Measurements from ENCODE around the gene TAF11L5. TPM values are rescaled to one million over a fixed set of nuclear protein-coding genes. Genes with fewer than 3 reads are reported as not detected.
"Not testable (repeated sequence)": the region's sequence is repeated elsewhere in the genome, so short reads cannot be mapped to it uniquely, and the experiment has no call there.

Gene TAF11L5
- total RNA-seq, 1 donor from 2014 or later = not detected

DNA sequence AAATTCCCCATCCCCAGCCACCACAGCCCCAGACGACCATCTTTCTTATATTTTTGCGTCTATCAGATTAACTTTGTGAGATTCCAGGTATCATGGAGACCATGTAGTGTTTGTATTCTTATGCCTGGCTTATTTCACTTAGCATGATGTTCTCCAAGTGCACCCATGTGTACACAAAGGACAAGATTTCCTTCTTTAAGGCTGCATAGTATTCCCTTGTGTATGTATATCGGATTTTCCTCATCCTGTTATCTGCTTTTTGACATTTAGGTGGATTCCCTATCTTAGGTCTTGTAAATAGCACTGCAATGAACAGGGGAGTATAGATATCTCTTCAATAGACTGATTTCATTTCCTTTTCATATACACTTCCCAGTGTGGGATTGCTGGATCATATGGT is 32.3 kb upstream of the TAF11L5 start:
- FAIRE-seq (no peak), DNase-seq (ENCODE audit: low read depth) (no peak)
- TF ChIP-seq CTCF (IDR thresholded peaks at IDR 0.05; ENCODE audit: insufficient read depth, low read length, severe bottlenecking) = no peak
- H3K27me3 ChIP-seq (ENCODE audit: control insufficient read depth, insufficient read depth, low read length) = no peaks in the 10 kb centered on the region
- H3K4me3 ChIP-seq (ENCODE audit: low read depth, low read length) = no peak overlapping the region
- H3K36me3 ChIP-seq (ENCODE audit: control insufficient read depth, insufficient read depth, low read length) = no peaks in the 10 kb centered on the region

DNA sequence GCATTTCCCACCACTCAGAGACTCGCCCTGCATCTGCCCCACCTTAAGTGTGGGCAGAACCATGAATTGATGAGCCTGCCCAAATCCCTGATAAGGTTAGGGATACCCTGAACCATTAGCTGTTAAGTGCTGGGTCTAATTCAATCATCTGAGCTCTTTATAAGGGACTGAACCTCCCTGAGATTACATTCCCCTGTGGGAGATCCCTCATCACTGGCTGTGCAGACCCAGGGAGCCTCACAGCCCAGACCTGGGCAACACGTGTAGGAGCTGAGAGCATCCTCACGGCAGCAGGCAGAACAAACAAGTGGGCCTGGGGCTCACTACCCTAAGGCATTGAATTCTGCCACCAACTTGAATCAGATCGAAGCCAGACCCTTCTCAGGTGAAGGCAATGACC is 27.6 kb upstream of the TAF11L5 start:
- H3K36me3 ChIP-seq (ENCODE audit: control insufficient read depth, insufficient read depth, low read length) = no peaks in the 10 kb centered on the region
- no peak overlapping the region for H3K4me3 ChIP-seq (ENCODE audit: low read depth, low read length)
- FAIRE-seq (no peak), DNase-seq (ENCODE audit: low read depth) (no peak)
- no peak for TF ChIP-seq CTCF (IDR thresholded peaks at IDR 0.05; ENCODE audit: insufficient read depth, low read length, severe bottlenecking)
- H3K27me3 ChIP-seq (ENCODE audit: control insufficient read depth, insufficient read depth, low read length) = no peaks in the 10 kb centered on the region

DNA sequence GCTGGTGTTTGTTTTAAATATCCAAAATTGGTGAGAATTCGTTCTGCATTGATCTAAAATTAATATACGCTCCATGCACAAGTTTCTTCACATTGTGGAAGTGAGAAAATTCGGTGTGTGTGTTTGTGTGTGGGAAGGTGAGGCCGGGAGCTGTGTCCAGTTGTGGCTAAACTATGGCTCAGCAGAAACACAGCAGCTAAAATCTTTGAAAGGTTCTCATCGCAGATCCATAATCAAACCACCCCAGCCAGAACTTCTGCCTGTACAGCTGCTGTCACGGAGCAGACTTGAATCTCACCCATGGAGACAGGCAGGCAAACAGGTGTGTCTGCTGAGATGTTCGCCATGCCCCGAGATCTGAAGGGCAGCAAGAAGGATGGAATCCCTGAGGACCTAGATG is 27.1 kb upstream of the TAF11L5 start, which contains the start of gene TAF11L2:
Gene TAF11L2, plus strand, starts transcription at position 301 of the 400 bp plus-strand sequence.
- H3K27me3 ChIP-seq (ENCODE audit: control insufficient read depth, insufficient read depth, low read length); FAIRE-seq; H3K4me3 ChIP-seq (ENCODE audit: low read depth, low read length); H3K36me3 ChIP-seq (ENCODE audit: control insufficient read depth, insufficient read depth, low read length); DNase-seq (ENCODE audit: low read depth): not testable (repeated sequence)

DNA sequence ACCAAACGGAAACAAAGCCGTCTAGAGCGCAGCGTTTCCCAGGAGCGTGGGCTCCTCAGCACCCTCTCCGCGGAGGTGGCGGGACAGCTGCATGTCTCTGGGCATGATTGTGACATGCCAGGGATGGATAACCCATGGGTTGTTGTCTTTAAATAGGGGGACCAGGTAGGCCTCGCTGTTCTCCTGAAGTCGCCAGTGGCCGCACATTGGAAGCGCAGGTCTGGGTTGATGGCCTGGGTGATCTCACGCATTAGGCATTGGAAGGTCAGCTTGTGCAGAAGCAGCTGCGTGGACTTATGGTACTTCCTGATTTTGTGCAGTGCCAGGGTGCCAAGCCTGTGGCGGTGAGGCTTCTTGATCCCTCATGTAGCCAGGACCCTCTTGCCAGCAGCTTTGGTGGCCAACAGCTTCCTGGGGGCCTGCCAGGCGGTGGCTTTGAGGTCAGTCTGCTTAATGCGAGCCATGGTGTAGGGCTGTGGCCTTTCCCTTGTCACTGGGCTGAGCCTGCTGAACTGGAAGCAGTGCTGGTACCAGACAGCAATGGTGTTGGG is 13.2 kb upstream of the TAF11L5 start:
- no peaks in the 10 kb centered on the region for H3K36me3 ChIP-seq (ENCODE audit: control insufficient read depth, insufficient read depth, low read length)
- no peak for FAIRE-seq
- no peak for TF ChIP-seq CTCF (IDR thresholded peaks at IDR 0.05; ENCODE audit: insufficient read depth, low read length, severe bottlenecking)

DNA sequence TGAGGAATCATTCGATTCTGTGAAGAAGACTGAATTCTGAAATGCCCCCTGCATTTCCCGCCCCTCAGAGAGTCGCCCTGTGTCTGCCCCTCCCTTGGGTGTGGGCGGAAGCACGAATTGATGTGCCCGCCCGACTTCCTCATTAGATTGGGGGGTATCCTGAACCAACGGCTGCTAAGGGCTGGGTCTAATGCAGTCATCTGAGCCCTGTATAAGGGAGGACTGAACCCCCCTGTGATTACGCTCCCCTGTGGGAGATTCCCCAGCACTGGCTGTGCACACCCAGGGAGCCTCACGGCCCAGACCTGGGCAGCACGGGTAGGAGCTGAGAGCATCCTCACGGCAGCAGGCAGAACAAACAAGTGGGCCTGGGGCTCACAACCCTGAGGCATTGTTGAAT is 7.5 kb upstream of the TAF11L5 start:
- not testable (repeated sequence) for H3K36me3 ChIP-seq (ENCODE audit: control insufficient read depth, insufficient read depth, low read length); DNase-seq (ENCODE audit: low read depth); FAIRE-seq; H3K4me3 ChIP-seq (ENCODE audit: low read depth, low read length); H3K27me3 ChIP-seq (ENCODE audit: control insufficient read depth, insufficient read depth, low read length)

More for the DNA sequence above, 13.2 kb upstream of the TAF11L5 start:
- no peaks in the 10 kb centered on the region for H3K27me3 ChIP-seq (ENCODE audit: control insufficient read depth, insufficient read depth, low read length)
- no peak overlapping the region for H3K4me3 ChIP-seq (ENCODE audit: low read depth, low read length)
- DNase-seq (ENCODE audit: low read depth) = no peak

DNA sequence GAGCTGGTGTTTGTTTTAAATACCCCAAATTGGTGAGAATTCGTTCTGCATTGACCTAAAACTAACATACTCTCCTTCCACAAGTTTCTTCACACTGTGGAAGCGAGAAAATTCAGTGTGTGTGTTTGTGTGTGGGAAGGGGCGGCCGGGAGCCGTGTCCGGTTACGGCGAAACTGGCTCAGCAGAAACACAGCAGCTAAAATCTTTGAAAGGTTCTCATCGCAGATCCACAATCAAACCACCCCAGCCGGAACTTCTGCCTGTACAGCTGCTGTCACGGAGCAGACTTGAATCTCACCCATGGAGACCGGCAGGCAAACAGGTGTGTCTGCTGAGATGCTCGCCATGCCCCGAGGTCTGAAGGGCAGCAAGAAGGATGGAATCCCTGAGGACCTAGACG is 7.0 kb upstream of the TAF11L5 start, which contains the start of gene TAF11L3:
Gene TAF11L3, plus strand, starts transcription at position 301 of the 400 bp plus-strand sequence.
- H3K27me3 ChIP-seq (ENCODE audit: control insufficient read depth, insufficient read depth, low read length); FAIRE-seq; H3K4me3 ChIP-seq (ENCODE audit: low read depth, low read length); H3K36me3 ChIP-seq (ENCODE audit: control insufficient read depth, insufficient read depth, low read length); DNase-seq (ENCODE audit: low read depth): not testable (repeated sequence)

GRCh38 chr5:17519508-17519907 is 5.5 kb upstream of the TAF11L5 start:
- FAIRE-seq; H3K27me3 ChIP-seq (ENCODE audit: control insufficient read depth, insufficient read depth, low read length); H3K4me3 ChIP-seq (ENCODE audit: low read depth, low read length); DNase-seq (ENCODE audit: low read depth); H3K36me3 ChIP-seq (ENCODE audit: control insufficient read depth, insufficient read depth, low read length): not testable (repeated sequence)

DNA sequence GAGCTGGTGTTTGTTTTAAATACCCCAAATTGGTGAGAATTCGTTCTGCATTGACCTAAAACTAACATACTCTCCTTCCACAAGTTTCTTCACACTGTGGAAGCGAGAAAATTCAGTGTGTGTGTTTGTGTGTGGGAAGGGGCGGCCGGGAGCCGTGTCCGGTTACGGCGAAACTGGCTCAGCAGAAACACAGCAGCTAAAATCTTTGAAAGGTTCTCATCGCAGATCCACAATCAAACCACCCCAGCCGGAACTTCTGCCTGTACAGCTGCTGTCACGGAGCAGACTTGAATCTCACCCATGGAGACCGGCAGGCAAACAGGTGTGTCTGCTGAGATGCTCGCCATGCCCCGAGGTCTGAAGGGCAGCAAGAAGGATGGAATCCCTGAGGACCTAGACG is 3.5 kb upstream of the TAF11L5 start, which contains the start of gene TAF11L4:
Gene TAF11L4, plus strand, starts transcription at position 301 of the 400 bp plus-strand sequence.
- H3K27me3 ChIP-seq (ENCODE audit: control insufficient read depth, insufficient read depth, low read length); FAIRE-seq; DNase-seq (ENCODE audit: low read depth); H3K36me3 ChIP-seq (ENCODE audit: control insufficient read depth, insufficient read depth, low read length); H3K4me3 ChIP-seq (ENCODE audit: low read depth, low read length): not testable (repeated sequence)

- not testable (repeated sequence) for H3K27me3 ChIP-seq (ENCODE audit: control insufficient read depth, insufficient read depth, low read length); FAIRE-seq; H3K36me3 ChIP-seq (ENCODE audit: control insufficient read depth, insufficient read depth, low read length); DNase-seq (ENCODE audit: low read depth); H3K4me3 ChIP-seq (ENCODE audit: low read depth, low read length)
These were observed 1.5 kb downstream of the TAF11L5 start for GRCh38 chr5:17526504-17526903.

DNA sequence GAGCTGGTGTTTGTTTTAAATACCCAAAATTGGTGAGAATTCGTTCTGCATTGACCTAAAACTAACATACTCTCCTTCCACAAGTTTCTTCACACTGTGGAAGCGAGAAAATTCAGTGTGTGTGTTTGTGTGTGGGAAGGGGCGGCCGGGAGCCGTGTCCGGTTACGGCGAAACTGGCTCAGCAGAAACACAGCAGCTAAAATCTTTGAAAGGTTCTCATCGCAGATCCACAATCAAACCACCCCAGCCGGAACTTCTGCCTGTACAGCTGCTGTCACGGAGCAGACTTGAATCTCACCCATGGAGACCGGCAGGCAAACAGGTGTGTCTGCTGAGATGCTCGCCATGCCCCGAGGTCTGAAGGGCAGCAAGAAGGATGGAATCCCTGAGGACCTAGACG is 3.3 kb downstream of the TAF11L5 start, which contains the start of gene TAF11L6:
Gene TAF11L6, plus strand, starts transcription at position 301 of the 400 bp plus-strand sequence.
- not testable (repeated sequence) for H3K27me3 ChIP-seq (ENCODE audit: control insufficient read depth, insufficient read depth, low read length); H3K4me3 ChIP-seq (ENCODE audit: low read depth, low read length); FAIRE-seq; H3K36me3 ChIP-seq (ENCODE audit: control insufficient read depth, insufficient read depth, low read length); DNase-seq (ENCODE audit: low read depth)

All from bronchial epithelial cell (primary cell).